Colon (tissue), 2 donors: ENCODE data around the gene RPL3.
"Not testable (repeated sequence)": the region's sequence is repeated elsewhere in the genome, so short reads cannot be mapped to it uniquely, and the experiment has no call there.

Experiments used
- FAIRE-seq: peaks from 2 replicates; lab custom pipeline; 2012; peaks lifted over from hg19 to GRCh38; lab: Jason Lieb, UNC
- donor health status: control.
- donor health status: control.

The RPL3 gene

DNA sequence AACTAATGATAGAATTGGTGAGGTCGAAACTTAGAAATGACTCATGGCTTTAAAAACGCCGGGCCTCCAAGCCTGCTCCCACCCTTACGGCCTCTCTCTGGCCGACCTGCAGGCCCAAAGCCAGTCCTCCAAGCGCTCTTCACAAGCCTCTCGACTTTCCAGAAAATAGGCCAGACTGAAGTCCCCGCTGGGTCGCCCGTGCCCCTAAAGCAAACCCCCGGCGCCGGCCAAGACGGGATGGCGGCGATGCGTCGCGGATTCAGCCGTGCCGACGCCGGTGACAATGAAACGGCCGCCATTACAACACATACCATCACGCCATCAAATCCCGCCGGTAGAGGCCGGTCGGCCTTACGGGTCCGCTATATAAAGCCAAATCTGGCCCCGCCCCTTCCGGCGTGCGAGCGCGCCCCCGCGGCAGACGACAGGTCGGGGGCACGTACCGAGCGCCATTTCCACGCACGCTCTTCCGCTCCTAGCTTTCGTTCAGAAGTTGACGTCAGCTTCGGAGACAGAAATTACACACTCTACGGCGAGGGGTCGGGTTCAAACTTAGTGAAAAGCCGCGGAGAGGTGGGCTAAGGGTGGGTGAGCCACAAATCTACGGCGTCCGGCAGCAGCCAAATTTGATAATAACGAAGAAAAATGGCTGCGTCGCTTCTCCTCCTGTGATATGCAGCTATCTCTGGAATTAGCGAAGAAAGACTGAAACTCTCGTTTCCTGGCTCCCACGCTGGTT, at the start of gene RPL3:
Gene RPL3, minus strand, starts transcription at position 340 of the 739 bp plus-strand sequence. Its CDS starts 26 bp downstream, at position 314.
- no peak for FAIRE-seq

DNA sequence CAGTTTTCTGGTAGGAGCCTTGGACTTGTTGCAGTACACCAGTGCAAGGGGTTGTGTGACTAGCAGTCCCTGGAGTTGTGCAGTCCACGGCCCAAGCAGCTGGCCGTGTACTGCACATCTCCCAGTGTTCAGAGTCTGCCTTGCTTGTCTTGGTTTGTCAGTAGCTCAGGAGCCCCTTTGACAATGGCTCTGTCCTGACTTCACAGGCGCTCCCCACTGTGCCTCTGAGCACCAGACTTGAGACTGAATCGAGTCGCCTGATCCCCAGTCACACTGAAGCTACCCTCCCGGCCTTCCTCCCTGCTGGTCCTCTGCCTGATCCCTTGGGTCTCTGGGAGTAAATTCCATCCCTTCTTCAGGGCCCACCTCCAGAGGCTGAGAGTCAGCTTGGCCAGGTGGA, 49.8 kb upstream of the RPL3 start:
- FAIRE-seq: no peak

DNA sequence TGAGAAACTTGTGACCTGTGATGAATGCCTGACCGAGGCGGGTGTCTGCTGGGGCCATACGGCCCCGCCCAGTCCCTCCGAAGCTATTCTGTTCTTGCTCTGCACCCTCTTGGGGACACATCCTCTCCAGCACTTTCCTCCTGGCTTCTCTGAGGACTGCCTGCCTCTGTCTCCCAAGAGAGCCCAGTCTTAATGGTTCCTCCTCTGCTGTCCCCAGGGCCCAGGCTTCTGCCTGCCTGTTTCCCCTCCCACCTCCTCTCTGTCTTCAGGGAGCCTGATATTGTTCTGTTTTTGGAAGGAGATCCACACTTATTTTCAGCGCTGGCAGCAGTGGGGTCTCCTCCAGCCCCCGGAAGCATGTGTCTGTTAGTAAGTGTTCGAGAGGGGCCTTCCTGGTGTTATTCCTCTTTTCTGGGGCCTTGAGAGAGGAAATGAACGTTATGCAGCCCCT, 49.1 kb upstream of the RPL3 start:
- FAIRE-seq: no peak

DNA sequence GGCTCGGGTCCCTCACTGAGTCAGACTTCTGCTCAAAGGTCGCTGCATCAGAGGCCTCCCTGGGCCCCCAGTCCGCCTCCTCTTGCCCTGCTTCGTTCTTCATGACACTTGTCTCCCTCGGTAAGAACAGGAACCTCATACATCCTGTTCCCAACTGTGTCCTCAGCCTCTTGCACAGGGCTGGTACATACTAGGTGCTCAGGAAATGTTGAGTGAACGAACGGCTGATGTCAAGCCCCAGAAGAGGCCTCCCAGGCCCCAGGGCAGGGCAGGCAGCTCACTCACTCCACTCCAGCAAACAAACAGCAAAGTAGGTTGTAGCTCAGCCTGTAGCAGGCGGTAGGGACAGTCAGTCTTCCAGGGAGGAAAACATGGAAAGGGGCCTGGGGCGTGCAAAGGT, 47.6 kb upstream of the RPL3 start:
- FAIRE-seq: no peak

DNA sequence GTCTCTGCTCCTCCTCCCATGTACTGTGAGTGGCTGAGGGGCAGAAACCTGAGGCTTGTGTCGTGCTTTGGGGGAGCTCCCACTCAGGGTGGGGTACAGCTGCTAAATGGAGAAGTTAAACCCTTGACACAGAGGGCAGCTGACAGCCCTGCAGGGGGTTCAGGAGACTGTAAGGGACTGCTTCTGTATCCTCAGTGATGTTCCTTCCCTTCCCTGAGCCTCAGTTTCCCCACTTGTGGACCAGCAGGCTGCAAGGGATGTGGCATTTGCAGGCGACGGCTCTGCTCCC, 46.0 kb upstream of the RPL3 start:
- FAIRE-seq: no peak

DNA sequence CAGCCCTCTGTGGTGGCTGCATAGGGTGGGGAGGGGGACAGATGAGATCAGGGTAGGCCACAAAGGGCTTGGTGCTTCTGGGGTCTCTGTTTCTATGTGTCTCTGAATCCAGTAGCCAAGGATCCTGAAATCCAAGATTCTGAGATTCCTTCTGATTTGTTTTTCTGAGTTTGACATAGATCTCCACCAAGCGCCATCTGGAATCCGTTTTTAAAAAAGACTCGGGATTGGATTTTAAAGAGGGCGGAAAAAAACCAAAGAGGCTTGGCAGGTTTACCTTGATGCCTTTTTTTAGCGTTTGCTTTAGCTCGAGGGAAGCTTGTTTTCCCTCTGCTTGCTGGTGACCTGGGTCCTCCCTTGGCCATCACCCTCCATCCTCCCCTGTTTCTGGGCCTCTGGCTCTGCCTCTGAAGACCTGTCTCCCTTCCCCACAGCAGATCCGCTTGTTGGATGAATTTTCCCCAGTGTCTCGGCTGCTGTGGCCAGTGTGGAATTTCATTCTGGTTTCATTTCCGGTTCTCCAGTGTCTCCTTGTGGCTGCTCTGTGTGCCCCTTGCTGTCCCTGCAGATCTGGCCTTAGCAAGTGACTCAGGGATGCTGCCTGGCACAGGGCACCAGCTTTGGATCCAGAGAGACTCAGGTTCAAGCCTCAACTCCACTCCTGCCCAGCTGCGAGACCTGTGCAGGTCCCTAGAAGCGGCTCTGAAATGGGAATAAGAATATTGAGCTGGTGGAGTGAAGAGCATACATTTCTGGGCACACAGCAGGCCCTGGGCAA, 45.5 kb upstream of the RPL3 start:
- no peak for FAIRE-seq

DNA sequence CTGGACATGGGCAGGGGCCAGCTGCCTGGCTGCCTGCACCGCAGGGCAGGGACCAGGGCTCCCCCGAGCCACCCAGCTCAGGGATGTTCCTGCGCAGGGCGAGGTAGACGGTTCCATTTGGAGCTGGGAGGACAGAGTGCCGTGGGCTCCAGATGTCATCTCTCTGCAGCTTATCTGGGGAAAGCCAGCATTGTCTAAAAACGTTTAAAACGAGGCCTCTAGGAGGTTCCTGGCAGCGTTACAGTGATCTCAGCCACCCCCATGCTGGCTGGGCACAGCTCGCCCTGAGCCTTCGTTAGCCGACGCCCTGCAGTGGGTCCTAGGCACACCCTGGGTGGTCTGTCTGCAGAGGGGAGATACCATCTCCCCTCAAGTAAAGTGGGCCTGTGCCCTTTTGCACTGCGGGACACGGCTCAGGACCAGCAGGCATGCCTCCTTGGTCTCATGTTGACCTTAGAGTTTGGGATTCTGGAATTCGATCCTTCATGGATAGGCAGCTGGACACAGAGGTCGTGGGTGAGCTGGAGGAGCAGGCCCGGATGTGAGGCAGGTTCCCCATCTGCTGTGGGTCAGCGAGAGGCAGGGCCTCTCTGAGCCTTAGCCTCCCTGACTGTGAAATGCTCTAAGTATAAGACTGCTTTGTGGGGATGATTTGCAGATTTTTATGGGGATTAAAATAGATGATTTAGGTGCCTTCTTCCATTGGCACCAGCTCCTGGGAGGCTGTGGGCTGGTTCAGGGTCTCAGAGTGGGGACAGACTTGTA, 44.5 kb upstream of the RPL3 start:
- no peak for FAIRE-seq

DNA sequence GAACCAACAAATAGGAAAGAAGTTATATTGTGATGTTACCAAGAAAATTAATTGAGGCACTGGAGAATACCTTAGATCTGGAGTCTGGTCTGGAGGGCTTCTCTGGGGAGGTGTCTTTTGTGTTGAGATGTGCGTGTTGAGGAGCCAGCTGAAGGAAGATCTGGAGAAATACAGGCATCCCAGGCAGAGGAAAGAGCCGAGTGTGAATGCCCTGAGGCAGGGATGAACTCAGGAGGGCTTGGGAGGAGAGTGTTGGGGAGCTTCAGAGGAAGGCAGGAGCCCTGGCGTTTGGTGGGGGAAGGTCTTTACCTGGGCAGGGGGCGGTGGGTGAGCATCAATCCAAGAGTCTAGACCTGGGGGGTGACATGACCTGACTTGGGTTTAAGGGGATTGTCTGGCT, 43.5 kb upstream of the RPL3 start:
- FAIRE-seq: no peak

DNA sequence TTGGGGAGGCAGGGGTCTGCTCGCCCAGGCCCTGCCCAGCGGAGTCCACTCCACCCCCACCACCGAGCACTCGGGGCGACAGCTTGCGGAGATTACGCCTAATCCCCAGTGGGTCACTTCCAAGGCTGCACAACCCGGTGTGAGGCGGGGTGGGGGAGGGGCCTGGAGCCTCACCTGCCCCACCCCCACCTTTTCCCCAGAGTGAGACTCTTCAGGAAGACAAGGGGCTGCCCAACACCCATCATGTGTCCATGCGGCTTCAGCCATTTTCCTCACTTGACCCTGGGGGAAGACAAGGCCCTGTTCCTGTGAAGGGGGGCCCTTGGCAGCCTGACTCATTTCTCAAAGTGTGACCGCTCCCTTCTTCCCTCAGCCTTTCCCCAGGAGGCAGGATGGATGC, 42.8 kb upstream of the RPL3 start:
- no peak for FAIRE-seq

DNA sequence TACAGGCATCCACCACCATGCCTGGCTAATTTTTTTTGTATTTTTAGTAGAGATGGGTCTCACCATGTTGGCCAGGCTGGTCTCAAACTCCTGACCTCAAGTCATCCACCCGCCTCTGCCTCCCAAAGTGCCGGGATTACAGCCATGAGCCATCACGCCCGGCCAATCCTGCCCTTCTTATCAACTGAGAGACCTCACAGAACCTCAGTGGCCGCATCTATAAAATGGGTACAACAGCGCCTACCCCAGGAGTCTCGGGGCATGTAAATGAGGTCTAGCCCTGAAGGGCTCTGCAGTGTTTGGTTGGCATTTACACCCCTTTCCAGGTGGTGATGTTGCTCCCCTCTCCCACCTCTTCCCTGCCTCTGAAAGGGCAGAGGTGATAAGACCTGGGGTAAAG, 42.1 kb upstream of the RPL3 start:
- no peak for FAIRE-seq

DNA sequence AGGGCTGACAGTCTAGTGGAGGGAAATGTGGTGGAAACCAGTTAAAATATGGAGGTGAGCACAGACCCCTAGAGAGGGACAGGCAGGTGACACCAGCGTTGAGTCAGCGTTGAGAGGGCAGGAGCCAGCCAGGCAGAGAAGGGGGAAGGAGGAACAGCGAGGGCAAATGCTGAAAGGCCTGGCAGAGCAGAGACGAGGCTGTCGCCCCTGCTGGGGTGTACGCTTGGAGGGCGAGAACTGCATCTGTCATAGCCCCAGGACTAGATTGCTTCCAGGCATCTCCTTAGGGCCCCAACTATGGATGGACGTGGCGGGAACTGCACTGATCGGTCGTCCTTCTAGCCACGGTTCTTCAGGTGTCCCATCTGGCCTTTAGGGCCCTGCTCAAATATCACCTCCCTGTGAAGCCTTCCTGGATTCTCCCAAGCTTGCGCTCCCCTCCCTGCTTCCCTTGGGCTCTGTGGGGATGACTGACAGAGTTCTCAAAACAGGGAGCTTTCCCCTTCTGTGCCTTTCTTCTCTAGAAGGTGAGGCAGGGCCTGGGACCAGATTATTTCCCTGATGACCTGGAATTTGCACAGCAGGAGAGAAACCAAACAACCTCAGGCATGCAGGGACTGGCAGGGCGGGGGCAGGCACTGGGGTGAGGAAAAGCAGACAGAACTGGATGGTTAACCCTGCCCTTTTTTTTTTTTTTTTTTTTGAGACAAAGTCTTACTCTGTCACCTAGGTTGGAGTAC, 41.4 kb upstream of the RPL3 start:
- FAIRE-seq: no peak

DNA sequence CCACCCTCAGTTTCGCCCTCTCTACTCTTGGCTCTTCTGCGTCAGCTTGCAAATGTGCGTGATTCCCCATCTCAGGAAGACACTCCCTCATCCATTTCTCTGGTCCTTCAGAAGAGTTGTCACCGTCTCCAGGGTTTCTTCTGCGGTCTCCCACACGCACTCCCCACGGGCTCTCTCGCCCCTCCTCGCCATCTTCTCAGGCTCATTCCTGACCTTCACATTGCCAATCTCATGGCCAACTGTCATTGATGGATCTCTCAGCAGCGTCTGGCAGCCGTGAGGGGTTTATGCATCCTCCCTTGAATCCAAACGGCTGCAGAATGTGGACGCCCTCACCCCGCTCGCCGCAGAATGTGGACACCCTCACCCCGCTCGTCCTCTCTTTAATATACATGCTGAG, 40.8 kb upstream of the RPL3 start:
- FAIRE-seq: no peak

DNA sequence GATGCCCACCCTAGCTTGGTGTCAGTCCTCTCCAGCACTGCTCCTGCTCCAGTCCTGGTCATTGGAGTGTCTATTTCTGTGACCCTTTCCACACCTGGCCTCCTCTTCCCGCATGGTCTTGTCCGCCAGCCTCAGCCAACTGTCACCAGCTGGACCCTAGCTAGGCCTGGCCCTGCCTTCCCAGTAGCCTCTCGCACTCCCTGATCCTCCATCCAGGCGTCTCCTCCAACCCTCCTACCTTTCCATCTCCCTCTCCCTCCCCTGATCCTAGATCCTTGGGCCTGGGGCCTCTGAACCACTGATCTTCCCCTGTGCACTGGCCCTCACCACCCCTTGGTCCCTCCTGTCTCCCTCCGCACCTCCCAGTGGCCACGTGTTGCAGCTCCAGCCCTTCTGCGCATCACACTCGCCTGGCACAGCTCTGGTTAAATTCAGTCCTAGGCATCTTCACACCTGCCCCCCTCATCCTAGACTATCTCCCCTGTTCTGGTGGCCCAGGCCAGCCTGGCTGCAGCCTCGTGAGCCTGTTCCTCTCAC, 40.3 kb upstream of the RPL3 start:
- FAIRE-seq: no peak

DNA sequence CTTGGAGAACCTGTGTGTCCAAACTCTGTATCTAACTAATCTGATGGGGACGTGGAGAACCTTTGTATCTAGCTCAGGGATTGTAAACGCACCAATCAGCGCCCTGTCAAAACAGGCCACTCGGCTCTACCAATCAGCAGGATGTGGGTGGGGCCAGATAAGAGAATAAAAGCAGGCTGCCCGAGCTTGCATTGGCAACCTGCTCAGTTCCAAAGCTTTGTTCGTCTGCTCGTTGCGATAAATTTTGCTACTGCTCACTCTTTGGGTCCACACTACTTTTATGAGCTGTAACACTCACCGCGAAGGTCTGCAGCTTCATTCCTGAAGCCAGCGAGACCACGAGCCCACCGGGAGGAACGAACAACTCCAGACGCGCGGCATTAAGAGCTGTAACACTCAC, 38.8 kb upstream of the RPL3 start:
- not testable (repeated sequence) for FAIRE-seq

DNA sequence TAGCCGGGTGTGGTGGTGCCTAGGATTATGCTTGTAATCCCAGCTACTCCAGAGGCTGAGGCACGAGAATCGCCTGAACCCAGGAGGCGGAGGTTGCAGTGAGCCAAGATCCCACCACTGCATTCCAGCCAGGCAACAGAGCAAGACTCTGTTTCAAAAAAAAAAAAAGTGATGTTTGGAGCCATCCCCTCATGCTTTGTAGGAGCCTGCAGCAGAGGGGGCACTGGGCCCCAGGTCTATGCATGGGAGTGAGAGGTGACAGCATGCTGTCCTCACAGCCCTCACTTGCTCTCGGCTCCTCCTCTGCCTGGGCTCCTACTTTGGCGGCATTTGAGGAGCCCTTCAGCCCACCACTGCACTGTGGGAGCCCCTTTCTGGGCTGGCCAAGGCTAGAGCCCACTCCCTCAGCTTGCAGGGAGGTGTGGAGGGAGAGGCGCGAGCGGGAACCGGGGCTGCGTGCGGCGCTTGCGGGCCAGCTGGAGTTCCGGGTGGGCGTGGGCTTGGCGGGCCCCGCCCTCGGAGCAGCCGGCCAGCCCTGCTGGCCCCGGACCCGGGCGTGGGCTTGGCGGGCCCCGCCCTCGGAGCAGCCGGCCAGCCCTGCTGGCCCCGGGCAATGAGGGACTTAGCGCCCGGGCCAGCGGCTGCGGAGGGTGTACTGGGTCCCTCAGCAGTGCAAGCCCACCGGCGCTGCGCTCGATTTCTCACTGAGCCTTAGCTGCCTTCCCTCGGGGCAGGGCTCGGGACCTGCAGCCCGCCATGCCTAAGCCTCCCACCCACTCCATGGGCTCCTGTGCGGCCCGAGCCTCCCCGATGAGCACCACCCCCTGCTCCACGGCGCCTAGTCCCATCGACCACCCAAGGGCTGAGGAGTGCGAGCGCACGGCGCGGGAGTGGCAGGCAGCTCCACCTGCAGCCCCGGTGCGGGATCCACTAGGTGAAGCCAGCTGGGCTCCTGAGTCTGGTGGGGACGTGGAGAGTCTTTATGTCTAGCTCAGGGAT, 38.0 kb upstream of the RPL3 start:
- FAIRE-seq: not testable (repeated sequence)

DNA sequence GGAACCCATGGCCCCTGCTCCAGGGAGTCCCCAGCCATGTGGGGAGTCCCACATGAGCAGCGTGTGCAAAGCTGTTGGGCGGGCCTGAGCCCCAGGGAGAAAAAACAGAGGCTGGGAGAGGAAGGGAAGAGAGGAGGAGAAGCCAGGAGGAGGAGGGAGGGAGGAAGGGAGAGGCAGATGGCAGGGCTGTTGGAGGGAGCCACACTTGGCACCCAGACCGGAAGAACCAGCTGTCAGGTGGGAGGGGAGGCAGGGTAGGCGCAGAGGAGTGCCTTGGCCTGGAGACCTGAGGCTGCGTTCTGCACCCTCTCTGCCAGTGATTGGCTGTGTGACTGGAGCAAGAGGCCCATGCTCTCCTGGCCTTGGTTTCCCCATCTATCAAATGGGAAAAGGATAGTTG, 37.0 kb upstream of the RPL3 start:
- no peak for FAIRE-seq

DNA sequence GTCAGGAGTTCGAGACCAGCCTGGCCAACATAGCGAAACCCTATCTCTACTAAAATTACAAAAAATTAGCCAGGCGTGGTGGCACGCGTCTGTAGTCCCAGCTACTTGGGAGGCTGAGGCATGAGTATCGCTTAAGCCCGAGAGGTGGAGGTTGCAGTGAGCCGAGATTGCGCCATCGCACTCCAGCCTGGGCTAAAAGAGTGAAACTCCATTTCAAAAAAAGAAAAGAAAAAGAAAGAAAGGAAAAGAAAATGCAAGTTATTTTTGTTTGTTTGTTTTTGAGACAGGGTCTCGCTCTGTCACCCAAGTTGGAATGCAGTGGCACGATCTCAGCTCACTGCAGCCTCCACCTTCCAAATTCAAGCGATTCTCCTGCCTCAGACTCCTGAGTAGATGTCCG, 36.4 kb upstream of the RPL3 start:
- not testable (repeated sequence) for FAIRE-seq

DNA sequence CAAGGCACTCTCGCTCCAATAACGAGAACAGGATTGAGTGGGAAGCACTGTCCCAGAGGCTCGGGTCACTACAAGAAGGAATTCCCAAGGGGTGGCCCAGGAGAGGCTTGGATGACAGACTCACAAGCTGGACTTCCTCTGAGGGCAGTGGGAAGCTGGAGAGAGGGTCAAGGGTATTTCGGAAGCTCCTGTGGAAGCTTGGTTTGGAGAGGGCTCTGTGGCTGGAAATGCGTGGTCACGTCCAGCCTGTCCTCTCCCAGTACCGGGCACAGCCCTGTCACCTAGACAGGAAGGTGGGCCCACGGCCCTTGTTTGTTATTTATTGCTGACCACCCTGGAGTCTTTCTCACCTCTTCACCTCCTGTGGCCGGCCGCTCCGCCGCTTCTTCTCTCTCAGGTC, 35.7 kb upstream of the RPL3 start:
- FAIRE-seq: no peak

DNA sequence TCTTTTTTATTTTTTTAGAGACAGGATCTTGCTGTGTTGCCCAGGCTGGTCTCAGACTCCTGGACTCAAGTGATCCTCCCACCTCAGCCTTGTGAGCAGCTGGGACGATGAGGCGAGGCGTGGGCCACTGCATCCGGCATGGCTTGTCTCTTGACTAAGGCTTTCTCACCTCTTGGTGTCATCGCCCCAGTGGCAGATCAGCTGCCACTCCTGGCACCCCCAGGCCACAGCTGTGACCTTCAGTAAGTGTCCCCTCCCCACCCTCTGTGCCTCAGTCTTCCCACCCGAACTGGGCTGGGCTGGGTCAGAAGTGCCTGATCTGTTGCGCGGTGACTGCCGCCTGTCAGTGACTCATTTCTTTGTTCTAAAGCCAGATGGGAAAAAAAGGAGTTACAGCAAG, 33.9 kb upstream of the RPL3 start:
- no peak for FAIRE-seq

DNA sequence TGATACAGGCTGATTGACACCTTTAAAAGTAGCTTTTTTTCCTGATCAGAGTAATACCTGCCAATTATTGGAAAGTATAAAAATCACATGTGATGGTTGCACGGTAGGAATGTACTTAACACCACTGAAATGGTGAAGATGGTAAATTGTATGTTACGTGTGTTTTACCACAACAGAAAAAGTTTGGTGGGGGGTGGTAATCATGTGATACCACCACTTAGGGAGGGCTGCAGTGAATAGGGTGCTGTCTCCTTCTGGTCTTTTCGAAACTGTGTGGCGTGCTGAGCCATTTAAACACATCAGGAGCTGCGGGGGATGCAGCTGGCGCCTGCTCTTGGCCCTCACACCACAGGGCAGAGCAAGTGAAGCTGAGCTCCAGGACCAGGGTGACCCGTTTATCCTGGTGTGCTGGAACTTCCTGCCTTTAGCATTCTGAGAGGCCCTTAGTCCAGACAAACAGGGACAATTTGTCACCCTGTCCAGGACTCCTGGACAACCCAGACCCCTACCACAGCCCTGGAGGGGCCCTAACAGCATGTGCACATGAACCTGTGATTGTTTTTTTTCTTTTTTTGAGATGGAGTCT, 33.0 kb upstream of the RPL3 start:
- no peak for FAIRE-seq
